COR-L47 (cell line): Measurements from ENCODE around the gene NDFIP2.

Experiments used
- DNase-seq: peaks from one replicate; lab custom pipeline; 2025; lab: John Stamatoyannopoulos, UW

Gene NDFIP2

GRCh38 chr13:79496188-79496587 is 15.2 kb downstream of the NDFIP2 start:
- no peak for DNase-seq

GRCh38 chr13:79497064-79497463 is 16.1 kb downstream of the NDFIP2 start:
- DNase-seq = no peak

GRCh38 chr13:79497852-79498251 is 16.9 kb downstream of the NDFIP2 start:
- no peak for DNase-seq

GRCh38 chr13:79500829-79501228 is 19.9 kb downstream of the NDFIP2 start:
- no peak for DNase-seq

DNA sequence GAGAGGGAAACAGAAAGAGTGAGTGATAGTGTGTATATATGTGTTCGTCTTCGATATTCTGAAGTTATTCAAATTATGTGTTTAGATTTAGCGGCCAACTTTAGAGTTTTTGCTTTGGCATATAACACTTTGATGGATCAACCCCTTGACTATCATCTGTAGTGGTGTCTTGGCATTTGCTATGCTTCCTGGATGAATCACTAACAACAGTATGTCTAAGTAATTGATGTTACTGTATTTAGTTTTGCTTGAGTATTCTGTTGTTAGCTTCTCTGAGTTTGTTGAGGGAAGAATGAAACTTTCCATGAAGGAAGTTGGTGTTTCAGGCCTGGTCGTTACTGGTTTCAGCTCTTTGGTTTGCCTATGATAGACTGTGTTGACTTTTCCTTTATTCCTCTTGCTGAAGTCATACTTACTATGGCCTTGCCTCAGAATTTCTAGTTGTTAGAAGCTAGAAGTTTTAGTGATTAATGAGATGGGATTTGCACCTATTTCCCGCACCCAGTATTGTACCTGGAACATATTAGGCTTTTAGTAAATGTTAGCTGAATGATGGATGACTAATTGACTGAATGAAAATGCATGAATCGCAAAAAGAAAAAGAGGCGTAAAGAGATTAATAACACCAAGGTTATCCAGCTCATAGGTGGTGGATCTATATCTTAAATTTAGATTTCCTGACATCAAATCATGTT is 20.7 kb downstream of the NDFIP2 start:
- DNase-seq = no peak

- DNase-seq = no peak
Observed at GRCh38 chr13:79502859-79503468, 22.0 kb downstream of the NDFIP2 start.

DNA sequence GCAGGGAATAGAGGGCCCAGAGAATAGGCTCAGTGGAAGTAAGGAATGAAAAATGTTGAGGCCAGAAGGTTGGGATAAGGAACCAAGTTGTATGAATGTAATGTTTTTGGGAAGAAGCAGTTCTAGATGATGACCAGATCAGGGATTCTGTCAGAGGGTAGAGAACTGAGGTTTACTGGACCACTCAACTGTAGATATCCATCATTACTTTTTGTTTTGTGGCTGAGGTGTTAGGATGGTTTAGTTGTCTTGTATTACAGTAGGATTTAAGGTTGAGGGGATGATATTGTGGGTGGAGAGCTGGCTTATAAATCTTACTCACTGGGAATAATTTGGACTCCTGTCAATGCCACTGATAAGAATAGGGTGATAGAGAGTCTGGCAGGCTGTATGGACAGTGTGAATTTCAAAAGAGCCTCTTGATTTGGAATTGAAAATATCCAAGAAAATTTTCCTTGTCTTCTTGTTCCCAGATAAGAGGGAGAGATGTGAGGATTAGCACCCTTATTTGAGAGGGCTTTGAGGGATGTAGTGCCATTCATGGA is 22.6 kb downstream of the NDFIP2 start:
- DNase-seq = no peak

- DNase-seq = no peak
Observed at GRCh38 chr13:79508224-79508961, 27.4 kb downstream of the NDFIP2 start.

GRCh38 chr13:79511611-79512010 is 30.7 kb downstream of the NDFIP2 start:
- no peak for DNase-seq

DNA sequence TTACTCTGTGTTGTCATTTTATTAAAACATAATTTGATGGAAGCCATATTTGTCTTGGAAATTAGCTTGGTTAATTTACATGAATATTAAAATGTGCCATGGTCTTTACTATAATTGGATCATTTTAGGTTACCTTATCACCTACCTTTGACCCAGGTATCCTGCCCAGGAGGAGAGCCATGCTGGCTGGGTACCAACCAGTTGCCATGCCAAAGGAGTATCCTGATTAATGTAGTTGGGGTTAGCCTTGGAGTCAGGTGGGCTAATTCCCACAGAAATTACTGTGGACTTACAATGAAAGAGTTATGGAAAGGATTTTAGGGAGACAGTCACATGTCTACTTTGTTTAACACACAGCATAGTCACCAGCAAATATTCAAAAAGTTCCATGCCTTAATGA is 32.0 kb downstream of the NDFIP2 start:
- DNase-seq = no peak

GRCh38 chr13:79516595-79516994 is 35.6 kb downstream of the NDFIP2 start:
- no peak for DNase-seq

- no peak for DNase-seq
Observed at GRCh38 chr13:79519255-79519654, 38.3 kb downstream of the NDFIP2 start.

GRCh38 chr13:79522583-79522982 is 41.6 kb downstream of the NDFIP2 start:
- no peak for DNase-seq

DNA sequence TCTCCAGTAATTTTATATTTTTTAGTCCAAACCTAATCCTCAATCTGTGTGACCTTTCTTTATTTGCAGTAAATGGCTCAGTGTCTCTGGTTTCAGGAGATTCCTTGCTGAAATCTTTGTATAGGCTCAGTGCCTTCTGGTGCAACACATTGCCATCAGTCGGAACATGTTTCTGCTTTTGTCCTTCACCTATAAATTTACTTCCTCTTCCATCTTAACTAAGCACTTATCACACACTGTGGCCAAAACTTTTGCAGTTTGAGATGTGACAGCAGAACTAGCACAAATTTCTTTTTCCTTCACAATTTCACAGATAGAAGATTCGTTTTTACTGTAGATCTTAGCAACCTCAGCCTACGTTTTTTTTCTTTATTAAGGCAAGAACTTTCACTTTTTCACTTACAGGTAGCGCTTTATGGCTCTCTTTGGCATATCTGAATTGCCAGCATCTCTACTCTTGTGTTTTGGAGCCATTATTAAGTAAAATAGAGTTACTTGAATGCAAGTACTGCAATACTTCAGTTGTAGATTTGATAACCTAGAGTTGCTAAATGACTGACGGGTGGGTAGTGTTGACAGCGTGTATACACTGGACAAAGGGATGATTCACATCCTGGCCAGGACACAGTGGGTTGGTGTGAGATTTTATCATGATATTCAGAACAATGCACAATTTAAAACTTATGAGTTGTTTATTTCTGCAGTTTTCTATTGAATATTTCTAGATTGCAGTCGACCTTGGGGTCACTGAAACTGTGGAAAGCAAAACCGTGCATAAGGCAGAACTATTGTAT is 44.3 kb downstream of the NDFIP2 start:
- no peak for DNase-seq

- DNase-seq = no peak
Observed at GRCh38 chr13:79527698-79528097, 46.7 kb downstream of the NDFIP2 start.

DNA sequence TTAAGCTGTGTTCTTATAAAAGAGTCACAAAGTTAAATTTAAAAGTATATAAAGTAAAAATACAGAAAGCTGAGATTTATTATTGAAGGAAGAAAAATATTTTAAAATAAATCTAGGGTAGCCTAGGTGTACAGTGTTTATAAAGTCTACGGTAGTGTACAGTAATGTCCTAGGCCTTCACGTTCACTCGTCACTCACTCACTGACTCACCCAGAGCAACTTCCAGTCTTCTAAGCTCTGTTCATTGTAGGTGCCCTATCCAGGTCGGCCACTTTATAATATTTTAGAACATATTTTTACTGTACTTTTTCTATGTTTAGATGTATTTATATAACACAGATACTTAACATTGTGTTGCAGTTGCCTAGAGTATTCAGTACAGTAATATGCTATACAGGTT is 47.4 kb downstream of the NDFIP2 start:
- DNase-seq = no peak

DNA sequence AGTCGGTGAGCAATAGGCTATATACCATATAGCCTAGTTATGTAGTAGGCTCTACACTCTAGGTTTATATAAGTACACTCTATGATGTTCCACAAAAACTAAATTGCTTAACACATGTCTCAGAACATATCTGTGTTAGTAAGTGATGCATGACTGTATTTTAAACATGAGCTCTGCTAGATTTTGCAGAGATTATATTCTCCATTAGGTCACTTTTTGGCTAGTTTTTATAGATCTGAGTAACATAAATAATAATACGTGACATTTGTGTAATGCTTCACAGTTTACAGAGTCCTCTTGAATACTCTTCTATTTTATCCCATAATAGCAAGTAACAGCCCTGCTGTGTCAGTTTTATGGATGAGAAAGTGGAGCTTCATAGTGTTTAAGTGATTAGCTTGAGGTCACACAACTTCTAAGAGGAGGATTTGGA is 47.8 kb downstream of the NDFIP2 start:
- no peak for DNase-seq

- DNase-seq = no peak
Observed at GRCh38 chr13:79529817-79530216, 48.9 kb downstream of the NDFIP2 start.

- no peak for DNase-seq
Observed at GRCh38 chr13:79530270-79530669, 49.3 kb downstream of the NDFIP2 start.

DNA sequence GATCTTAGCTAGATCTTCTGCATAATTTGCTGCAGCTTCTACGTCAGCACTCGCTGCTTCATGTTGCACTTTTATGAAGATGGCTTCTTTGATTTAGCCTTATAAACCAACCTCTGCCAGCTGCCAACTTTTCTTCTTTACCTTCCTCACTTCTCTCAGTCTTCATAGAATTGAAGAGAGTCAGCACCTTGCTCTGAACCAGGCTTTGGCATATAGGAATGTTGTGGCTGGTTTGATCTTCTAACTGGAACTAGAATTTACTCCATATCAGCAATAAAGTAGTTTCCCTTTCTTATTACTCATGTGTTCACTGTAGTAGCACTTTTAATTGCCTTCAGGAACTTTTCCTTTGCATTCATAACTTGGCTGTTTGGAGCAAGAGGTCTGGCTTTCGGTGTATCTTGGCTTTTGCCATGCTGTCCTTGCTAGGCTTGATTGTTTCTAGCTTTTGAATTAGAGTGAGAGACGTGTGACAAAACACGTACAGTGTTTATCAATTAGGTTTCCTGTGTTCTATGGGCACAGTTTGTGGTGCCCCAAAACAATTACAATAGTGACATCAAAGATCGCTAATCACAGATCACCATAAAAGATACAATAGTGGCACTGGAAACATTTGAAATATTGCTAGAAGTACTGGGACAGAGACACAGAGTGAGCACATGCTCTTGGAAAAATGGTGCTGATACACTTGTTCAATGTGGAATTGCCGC is 50.7 kb downstream of the NDFIP2 start:
- no peak for DNase-seq

DNA sequence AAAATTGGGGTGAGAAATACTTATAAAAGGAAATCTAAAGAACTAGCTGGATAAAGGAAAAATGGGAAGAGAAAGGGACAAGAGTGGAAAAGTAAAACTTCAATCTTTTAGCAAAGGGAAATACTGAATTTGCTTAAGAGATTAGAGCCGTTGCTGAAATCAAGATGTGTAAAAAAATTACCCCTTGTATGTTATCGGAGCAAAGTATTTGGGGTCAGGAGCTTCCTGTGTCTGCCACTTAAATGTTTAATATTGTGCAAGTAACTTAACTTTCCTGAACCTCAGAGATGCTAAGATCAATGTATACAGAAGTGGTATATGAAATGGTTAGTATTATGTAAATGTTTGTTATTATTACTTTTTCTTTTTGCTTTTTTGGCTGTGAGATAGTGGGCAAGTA is 51.6 kb downstream of the NDFIP2 start:
- no peak for DNase-seq
